Measurements from ENCODE around the gene NRXN3.

Gene NRXN3

GRCh38 chr14:79077096-79077495 lies 906.9 kb downstream of the NRXN3 start:
- Mint-ChIP-seq H3K9me3 (no peaks in the 10 kb centered on the region), H3K27ac (no peak overlapping the region), H3K36me3 (ENCODE audit: low read depth) (no peaks in the 10 kb centered on the region), H3K4me3 (no peak overlapping the region), H3K27me3 (ENCODE audit: low read depth, poor library complexity) (peaks cover 1% of the 10 kb centered on the region), H3K4me1 (peaks cover 16% of the 10 kb centered on the region)
- TF ChIP-seq CTCF (IDR thresholded peaks at IDR 0.05) = no peak
- no peak for DNase-seq

- H3K4me1 Mint-ChIP-seq = peaks cover 16% of the 10 kb centered on the region
- no peak overlapping the region for H3K27ac Mint-ChIP-seq
- DNase-seq = no peak
- H3K27me3 Mint-ChIP-seq (ENCODE audit: low read depth, poor library complexity) = peaks cover 4% of the 10 kb centered on the region
- no peaks in the 10 kb centered on the region for H3K9me3 Mint-ChIP-seq
- H3K4me3 Mint-ChIP-seq = no peak overlapping the region
- no peak for TF ChIP-seq CTCF (IDR thresholded peaks at IDR 0.05)
- H3K36me3 Mint-ChIP-seq (ENCODE audit: low read depth) = no peaks in the 10 kb centered on the region
These were observed 909.9 kb downstream of the NRXN3 start for GRCh38 chr14:79080040-79080439.

GRCh38 chr14:79082883-79083282 lies 912.7 kb downstream of the NRXN3 start:
- Mint-ChIP-seq H3K4me3 (no peak overlapping the region), H3K36me3 (ENCODE audit: low read depth) (no peaks in the 10 kb centered on the region), H3K27ac (no peak overlapping the region), H3K4me1 (peaks cover 16% of the 10 kb centered on the region), H3K27me3 (ENCODE audit: low read depth, poor library complexity) (peaks cover 7% of the 10 kb centered on the region), H3K9me3 (no peaks in the 10 kb centered on the region)
- no peak for TF ChIP-seq CTCF (IDR thresholded peaks at IDR 0.05)
- no peak for DNase-seq

GRCh38 chr14:79083356-79083755 lies 913.2 kb downstream of the NRXN3 start:
- Mint-ChIP-seq H3K9me3 (no peaks in the 10 kb centered on the region), H3K27me3 (ENCODE audit: low read depth, poor library complexity) (peaks cover 7% of the 10 kb centered on the region), H3K4me3 (no peak overlapping the region), H3K4me1 (peaks cover 21% of the 10 kb centered on the region), H3K36me3 (ENCODE audit: low read depth) (no peaks in the 10 kb centered on the region), H3K27ac (no peak overlapping the region)
- DNase-seq = no peak
- no peak for TF ChIP-seq CTCF (IDR thresholded peaks at IDR 0.05)

- DNase-seq = no peak
- H3K27ac Mint-ChIP-seq = no peak overlapping the region
- H3K4me3 Mint-ChIP-seq = no peak overlapping the region
- H3K9me3 Mint-ChIP-seq = no peaks in the 10 kb centered on the region
- no peak for TF ChIP-seq CTCF (IDR thresholded peaks at IDR 0.05)
- H3K36me3 Mint-ChIP-seq (ENCODE audit: low read depth) = no peaks in the 10 kb centered on the region
- H3K4me1 Mint-ChIP-seq = peaks cover 12% of the 10 kb centered on the region
- peaks cover 7% of the 10 kb centered on the region for H3K27me3 Mint-ChIP-seq (ENCODE audit: low read depth, poor library complexity)
These were observed 914.7 kb downstream of the NRXN3 start for GRCh38 chr14:79084861-79085260.

GRCh38 chr14:79089576-79089975 lies 919.4 kb downstream of the NRXN3 start:
- Mint-ChIP-seq H3K27ac (no peak overlapping the region), H3K27me3 (ENCODE audit: low read depth, poor library complexity) (peaks cover 4% of the 10 kb centered on the region), H3K9me3 (no peaks in the 10 kb centered on the region), H3K4me3 (no peak overlapping the region), H3K4me1 (peaks cover 36% of the 10 kb centered on the region), H3K36me3 (ENCODE audit: low read depth) (no peaks in the 10 kb centered on the region)
- no peak for TF ChIP-seq CTCF (IDR thresholded peaks at IDR 0.05)
- no peak for DNase-seq

All from nephron progenitor cell (in vitro differentiated cells).